Measurements from ENCODE around the gene GMPPA. TPM values are rescaled to one million over a fixed set of nuclear protein-coding genes. Genes with fewer than 3 reads are reported as not detected.

Gene GMPPA
- total RNA-seq, 1 donor from 2014 or later: 21.6 TPM

DNA sequence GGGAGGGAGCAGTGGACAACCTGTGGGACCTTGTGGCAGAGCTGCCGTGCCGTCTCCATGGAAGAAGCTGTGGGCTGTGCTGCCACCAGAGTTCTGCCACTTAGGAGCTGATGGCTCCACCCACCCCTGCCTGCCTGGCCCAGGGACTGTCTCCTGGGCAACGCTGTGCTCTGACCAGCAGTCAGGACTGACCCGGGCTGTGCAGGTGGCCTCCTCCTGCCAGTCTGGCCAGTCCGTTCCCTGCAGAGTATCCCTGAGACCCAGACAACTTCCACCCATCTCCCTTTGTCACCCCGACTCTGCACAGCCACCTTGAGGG, 28.3 kb downstream of the GMPPA start:
- intact Hi-C loops (cut with micrococcal nuclease): loop anchor here (10.0 kb wide), 1 partner anchor 122 kb away; no protein-coding TSS in a partner anchor
- peak; percentile 70 for DNase-seq
- ATAC-seq: peak; percentile 69

DNA sequence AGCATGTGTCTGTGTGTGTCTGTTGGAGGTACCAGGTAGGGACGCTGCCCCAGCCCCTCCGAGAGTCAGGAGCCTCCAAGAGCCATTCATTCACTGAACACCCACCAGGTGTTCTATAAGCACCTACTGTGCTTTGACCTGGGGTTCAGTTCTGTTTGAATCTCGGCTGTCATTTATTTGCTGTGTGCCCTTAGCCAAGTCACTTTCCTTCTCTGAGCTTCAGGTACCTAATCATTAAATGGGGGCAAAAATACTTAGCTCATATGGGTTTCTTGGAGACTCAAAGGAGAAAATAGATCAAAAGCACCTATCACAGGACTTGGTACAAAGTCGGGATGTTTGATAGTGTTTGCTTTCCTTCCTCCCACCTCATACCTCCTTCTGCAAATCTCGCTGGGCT, 28.8 kb downstream of the GMPPA start:
- DNase-seq: no peak
- ATAC-seq: no peak
- intact Hi-C loops (cut with micrococcal nuclease): loop anchor here (10.0 kb wide), 1 partner anchor 123 kb away; no protein-coding TSS in a partner anchor

DNA sequence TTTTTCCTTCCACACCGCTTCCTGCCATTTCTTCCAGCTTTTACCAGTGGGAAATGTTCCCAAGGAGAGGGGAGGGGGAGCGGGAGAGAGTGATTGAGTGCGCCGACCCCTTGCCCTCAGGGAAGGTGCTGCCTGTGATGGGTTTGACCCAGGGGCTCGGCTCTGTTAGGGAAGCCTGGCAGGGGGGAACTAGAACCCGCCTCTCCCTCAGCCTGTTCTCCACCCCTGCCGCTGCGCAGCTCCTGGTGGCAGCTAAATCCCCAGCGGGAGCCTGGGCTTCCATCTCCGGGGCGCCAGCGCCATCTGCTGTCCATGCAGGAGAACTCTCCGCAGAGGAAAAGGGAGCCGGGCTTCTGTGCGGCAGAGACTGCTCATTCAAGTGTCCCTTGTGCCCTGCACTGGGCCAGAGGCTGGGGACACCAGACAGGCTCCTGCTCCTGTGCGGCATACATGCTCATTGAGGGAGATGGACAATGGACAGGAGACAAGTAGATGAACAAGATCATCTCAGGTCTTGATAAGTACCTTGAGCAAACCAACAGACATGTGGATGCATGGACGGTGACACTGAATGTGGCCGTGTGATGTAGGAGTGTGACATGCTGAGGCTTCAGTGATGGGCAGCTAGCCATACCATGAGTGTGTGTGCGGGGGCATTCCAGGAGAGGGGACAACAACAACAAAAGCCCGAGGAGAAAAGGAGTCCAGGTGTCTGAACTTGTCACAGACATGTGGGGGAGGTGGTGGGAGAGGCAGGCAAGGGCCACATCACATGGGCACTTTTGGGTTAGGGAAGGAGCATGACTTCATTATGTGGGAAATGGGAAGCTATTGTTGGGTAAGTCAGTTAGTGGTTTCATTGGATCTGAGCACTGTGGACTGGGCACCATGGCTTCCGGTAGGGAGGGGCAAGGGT, 31.6 kb downstream of the GMPPA start:
- ATAC-seq (peak; percentile 84), DNase-seq (peak; percentile 86)
- intact Hi-C loops (cut with micrococcal nuclease): loop anchor here (10.0 kb wide), 1 partner anchor 66 kb away; no protein-coding TSS in a partner anchor

DNA sequence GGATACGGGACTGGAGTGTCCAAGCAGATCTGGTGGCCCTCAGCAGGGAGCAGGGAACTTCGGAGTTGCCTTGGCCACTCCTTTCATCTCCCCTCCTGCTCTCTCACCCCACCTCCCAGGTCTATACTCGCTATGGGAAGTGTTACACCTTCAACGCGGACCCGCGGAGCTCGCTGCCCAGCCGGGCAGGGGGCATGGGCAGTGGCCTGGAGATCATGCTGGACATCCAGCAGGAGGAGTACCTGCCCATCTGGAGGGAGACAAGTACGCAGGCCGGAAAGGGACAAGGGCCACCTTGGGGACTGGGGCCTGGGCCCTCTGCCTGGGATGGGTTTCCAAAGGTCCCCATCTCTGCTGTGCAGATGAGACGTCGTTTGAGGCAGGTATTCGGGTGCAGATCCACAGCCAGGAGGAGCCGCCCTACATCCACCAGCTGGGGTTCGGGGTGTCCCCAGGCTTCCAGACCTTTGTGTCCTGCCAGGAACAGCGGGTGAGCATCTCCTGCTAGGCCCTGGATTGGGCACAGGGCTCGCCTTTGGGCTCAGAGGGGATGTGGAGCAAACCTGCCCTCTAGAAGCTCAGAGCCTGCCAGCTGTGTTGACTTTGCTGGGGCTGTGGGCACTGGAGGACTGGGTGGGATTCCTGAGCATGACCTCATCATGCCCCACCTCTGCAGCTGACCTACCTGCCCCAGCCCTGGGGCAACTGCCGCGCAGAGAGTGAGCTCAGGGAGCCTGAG, 33.1 kb downstream of the GMPPA start:
- DNase-seq: no peak
- intact Hi-C loops (cut with micrococcal nuclease): loop anchor here (10.0 kb wide), 1 partner anchor 67 kb away; no protein-coding TSS in a partner anchor
- no peak for ATAC-seq

DNA sequence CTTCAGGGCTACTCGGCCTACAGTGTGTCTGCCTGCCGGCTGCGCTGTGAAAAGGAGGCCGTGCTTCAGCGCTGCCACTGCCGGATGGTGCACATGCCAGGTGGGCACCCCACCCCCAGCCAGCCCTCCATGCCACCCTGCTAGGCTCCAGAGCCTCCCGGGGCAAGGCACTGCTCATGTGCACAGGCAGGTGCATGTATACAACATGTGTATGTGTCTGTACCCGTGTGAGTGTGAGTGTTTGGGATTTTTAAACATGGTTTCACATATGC, 33.6 kb downstream of the GMPPA start:
- no peak for DNase-seq
- intact Hi-C loops (cut with micrococcal nuclease): loop anchor here (10.0 kb wide), 1 partner anchor 68 kb away; no protein-coding TSS in a partner anchor
- no peak for ATAC-seq

DNA sequence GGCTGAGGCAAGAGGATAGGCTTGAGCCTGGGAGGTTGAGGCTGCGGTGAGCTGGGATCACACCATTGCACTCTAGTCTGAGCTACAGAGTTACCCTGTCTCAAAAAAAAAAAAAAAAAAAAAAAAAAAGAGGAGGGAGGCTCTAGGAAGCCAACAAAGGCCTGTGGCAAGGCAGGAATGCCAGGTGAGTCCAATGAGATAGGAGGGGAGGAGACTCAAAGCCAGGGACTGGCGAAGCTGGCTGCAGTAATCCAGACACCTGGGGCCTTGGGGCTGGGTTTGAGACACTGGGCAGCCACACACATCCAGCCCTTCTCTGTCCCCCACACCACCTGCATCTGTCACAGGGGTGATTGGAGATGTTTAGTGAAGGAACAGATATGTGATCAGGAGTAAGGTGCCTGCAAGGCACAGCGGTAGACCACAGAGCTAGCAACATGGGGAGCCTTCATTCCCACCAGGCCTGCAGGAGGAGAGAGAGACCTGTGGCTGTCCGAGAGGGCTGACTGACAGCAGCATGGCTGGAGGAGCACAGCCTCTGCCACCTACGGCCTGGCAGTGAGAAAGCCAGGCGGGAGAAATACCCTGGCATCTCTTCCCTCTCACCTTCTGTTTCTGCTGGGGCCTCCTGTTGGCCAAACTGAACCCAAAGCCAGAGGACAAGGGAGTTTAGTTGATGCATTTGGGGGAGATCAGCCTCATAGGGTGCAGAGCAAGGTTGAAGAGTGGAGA, 35.4 kb downstream of the GMPPA start:
- ATAC-seq (no peak), DNase-seq (no peak)
- intact Hi-C loops (cut with micrococcal nuclease): loop anchor here (10.0 kb wide), 1 partner anchor 69 kb away; no protein-coding TSS in a partner anchor

DNA sequence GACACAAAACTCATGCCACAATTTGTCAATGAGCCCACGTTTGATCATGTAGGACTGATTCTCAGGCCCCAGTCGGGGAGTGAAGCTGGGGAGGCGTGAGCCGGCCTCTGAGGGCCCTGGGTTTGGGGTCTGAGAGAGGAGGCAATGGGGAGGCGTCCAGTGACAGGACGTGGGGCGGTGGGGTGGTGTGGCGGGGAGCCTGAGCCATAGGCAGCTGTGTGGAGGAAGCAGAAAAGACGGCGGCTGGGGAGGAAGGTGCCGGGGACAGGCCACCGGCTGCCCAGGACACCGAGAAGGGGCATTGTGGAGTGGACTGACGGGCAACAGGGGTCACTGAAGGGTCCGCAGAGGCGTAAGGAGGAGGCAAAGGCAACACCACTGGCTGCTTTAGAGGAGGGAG, 37.7 kb downstream of the GMPPA start:
- ATAC-seq: no peak
- DNase-seq: no peak
- intact Hi-C loops (cut with micrococcal nuclease): loop anchor here (10.0 kb wide), 1 partner anchor 72 kb away; no protein-coding TSS in a partner anchor

DNA sequence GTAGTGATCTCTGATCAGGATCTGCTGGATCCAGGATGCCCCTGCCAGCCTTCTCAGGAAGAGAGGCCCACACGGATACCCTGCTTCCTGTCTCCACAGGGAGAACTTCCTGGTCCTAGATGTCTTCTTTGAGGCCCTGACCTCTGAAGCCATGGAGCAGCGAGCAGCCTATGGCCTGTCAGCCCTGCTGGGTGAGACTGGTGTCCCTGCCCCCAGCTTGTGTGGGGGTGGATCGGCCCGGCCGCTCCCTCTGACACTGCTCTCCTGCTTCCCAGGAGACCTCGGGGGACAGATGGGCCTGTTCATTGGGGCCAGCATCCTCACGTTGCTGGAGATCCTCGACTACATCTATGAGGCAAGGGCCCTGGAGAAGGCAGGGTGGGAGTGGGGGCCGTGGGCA, 38.3 kb downstream of the GMPPA start:
- no peak for ATAC-seq
- intact Hi-C loops (cut with micrococcal nuclease): loop anchor here (10.0 kb wide), 1 partner anchor 72 kb away; no protein-coding TSS in a partner anchor
- no peak for DNase-seq

DNA sequence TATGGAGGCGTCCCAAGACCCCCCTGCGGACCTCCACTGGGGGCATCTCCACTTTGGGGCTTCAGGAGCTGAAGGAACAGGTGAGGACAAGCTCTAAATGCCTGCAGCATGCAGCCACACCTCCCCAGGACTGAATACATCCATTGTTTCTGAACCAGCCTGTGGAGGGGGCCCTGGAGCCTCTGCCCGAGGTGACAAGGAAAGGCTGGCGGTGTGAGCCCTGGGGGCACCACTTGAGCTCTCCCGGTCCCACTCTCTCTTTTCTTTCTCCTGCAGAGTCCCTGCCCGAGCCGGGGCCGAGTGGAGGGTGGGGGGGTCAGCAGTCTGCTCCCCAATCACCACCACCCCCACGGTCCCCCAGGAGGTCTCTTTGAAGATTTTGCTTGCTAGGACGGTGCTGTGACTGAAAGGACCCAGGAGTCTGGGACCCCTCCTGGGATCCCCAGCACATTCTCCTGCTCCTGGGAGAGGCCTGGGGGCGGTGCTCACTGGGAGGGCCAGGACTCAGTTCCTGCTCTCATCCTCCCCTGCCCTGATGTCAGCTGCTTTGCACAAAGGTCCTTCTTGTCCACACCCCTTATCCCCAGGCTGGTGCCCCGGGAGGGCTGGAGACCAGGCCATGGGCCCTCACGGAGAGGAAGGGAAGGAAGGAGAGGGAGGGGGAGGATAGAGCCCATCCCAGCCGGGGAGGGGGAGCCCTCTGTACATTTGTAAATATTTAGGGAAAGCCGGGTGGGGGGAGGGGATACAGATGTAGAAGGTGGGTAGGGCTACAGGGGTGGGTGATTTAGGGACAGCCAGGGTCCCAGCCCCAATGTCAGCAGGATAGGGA, 39.2 kb downstream of the GMPPA start:
- intact Hi-C loops (cut with micrococcal nuclease): loop anchor here (10.0 kb wide), 1 partner anchor 73 kb away; no protein-coding TSS in a partner anchor
- DNase-seq: no peak
- no peak for ATAC-seq

DNA sequence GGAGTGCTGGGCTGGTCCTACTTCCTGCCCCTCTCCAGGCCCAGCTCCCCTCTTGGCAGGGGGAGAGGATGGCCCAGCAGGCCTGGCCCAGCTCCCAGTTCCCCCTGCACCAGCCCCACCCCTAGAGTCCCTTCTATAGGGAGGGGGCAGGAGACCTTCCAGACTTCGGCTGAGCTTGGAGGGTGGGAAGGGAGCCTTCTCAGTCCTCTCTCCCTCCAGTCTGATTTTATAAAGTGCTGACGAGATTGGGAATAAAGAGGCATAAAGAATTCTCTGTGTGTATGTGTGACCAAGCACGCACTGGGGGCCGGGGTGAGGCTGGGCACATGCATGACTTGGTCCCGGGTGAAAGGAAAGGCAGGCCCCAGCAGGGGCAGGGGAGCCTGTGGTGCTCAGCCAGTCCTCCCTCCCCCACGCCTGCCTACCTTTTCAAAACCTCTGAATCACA, 39.8 kb downstream of the GMPPA start:
- intact Hi-C loops (cut with micrococcal nuclease): loop anchor here (10.0 kb wide), 1 partner anchor 74 kb away; no protein-coding TSS in a partner anchor
- no peak for ATAC-seq
- DNase-seq: no peak

DNA sequence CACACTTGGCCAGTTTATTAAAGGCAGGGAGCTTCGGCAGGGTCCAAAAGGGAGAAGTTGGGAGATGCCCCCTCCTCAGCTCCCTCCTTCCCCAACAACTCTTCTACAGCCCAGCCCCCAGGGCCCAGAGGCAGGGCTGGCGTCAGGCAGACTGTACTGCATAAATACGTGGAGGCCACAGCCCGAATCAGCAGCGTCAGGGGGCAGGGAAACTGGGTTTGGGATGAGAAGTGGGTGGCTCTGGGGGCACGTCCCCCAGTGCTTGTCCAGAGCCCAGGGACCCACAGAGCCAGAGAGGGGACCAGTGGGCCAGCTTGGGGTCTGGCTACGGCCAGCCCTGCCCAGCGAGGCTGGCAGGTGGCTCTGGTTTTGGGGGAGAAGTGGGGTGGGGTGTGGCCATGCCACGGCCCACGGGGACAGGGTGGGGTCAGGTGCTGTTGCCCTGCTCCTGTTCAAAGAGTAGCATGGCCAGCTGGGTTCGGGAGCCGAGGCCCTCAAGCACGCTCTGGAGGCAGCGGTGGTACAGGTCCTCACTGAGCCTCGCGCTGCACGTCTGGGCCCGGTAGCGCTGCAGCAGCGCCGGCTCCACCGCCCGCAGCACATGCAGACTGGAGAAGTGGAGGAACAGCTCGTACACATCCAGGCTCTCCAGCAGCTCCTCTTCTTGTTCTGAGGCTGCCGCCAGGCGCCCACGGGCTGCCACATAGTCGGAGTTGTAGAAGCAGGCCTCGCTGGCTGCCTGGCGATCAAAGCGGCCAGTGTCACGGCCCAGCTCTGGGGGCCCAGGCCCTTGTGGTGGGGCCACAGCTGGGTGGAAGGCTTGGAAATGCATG, 40.5 kb downstream of the GMPPA start:
- no peak for ATAC-seq

DNA sequence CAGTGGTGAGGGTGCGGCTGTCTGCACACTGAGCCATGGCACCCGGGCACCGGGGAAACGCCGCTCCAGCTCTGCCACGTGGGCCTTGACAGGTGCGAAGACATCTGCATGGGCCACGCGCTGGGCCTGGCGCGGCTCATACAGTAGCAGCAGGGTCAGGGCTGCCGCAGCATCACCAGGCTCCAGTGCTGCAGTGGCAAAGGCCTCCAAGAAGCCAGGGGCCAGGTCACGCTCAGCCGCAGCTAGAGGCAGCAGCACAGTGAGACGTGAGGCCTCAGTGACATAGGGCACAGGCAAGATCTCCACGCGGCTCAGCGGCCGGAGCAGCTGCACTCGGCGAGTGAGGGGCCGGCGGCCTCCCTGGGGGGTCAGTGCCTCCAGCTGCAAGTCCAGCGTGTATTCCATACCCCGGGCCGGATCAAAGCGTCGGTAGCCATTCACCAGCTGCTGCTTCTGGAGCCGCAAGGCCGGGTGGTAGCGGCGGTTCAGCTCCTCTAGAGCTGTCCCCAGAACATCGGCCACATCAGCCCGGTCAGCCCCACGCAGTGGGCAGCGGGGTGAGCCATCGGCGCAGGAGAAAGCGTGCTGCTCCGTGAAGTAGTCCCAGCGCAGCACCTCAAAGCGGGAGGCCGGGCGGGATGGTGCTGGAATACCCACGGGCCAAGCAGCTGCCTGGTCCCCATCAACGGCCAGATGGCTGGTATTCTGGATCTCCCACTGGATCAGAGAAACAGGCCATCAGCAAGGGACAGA, 41.4 kb downstream of the GMPPA start:
- intact Hi-C loops (cut with micrococcal nuclease): loop anchor here (10.0 kb wide), 1 partner anchor 75 kb away; no protein-coding TSS in a partner anchor
- DNase-seq: no peak
- no peak for ATAC-seq

More for the DNA sequence above, 40.5 kb downstream of the GMPPA start:
- no peak for DNase-seq
- intact Hi-C loops (cut with micrococcal nuclease): loop anchor here (10.0 kb wide), 1 partner anchor 74 kb away; no protein-coding TSS in a partner anchor

DNA sequence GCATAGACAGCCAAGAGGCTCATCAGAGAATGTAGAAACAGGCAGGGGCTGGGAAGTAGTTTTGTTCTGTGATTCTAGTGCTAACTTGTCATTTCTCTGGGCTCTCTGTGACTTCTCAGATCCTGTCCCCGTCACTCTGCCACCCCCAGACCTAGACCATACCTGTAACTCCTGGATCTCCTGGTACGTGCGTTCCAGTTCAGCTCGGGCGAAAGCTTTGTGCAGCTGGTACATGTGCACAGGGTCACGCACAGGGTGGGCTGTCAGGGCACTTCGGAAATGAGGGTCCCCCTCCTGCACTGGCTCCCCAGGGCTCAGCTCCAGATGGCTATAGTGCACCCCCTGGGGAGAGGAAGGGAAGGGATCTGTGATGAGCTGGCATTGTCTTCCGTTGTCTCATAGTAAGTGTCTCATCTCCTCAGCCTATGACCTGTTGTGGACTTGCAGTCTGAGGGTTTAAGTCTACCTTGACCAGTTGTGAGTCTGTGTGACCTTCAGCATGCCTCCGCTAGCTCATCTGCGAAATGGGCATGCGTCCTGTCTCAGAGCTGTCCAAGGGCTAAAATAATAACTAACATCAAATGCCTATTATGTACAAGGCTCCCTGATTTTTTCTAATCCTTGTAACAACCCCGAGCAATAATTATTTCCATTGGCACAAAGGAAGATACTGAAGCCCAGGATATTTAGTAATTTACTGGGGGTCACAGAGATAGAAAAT, 42.3 kb downstream of the GMPPA start:
- DNase-seq: no peak
- no peak for ATAC-seq
- intact Hi-C loops (cut with micrococcal nuclease): no loop called here

DNA sequence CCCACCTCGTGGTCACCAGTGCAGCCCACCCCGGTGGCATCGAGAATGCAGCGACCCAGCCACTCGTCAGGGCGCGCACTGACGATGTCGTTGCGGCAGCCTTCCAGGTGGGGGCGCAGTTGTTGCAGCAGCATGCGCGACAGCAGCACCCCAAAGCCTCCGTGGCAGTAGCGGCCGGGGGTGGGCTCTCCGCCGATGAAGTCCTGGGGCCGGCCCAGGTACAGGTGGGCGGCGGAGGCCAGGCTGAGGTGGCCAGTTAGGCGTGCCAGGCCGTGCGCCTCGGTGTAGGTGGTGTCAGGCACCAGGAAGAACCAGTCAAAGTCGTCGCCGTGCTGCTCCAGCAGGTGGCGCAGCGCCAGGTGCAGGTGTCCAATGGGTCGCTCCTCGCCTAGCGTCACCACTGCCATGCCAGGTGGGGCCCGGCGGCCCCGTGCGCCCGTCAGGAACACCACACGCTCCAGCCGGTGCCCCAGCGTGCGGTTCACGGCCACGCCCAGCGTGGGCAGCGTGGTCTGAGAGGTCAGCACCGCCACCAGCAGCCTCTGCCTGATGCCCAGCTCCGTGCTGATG, 43.0 kb downstream of the GMPPA start:
- peak; percentile 13 for ATAC-seq
- peak; percentile 89 for DNase-seq
- intact Hi-C loops (cut with micrococcal nuclease): no loop called here

DNA sequence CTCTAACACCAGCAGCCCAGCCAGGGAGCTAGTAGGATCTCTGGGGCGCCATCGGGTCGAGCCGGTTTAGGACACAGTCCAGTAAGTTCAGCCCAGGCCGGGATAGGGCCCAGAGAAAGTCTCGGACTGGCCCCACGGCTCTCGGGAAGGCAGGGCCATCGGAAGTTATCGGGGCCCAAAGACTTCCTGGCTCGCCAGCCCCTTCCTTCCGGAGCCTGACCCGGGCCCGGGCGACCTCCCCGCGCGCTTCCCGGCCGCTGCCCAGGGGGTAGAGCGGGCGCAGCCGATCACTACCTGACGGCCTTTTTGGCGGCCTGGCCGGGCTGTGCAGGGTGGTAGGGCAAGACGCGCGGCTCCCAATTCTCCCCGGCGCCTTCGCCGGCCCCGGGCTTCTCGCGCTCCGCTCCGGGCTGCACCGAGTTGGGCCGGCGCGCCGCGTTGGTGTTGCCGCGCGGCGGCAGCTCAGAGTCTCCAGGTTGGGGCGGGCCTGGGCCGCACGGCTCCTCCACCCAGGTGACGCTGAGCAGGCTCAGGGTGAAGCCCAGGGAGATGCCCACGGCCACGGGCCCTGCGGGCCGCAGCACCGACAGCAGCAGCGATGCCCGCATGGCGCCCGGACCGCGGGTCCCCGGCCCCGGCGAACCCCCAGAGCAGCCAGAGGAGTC, 44.4 kb downstream of the GMPPA start:
- no peak for DNase-seq
- intact Hi-C loops (cut with micrococcal nuclease): no loop called here
- peak; percentile 45 for ATAC-seq
